COLO668 (cell line): ENCODE results near the gene AGBL4.
"Not testable (repeated sequence)": the region's sequence is repeated elsewhere in the genome, so short reads cannot be mapped to it uniquely, and the experiment has no call there.

Experiments used
- DNase-seq: peaks from one replicate; lab custom pipeline; 2025; ENCODE audit not compliant: unreplicated experiment; lab: John Stamatoyannopoulos, UW

Gene AGBL4

GRCh38 chr1:49448200-49448599, 575.6 kb downstream of the AGBL4 start:
- DNase-seq = no peak

- DNase-seq = no peak
Measured at GRCh38 chr1:49436865-49437264, 586.9 kb downstream of the AGBL4 start.

- DNase-seq = no peak
Measured at GRCh38 chr1:49435291-49435690, 588.5 kb downstream of the AGBL4 start.

GRCh38 chr1:49424782-49425181, 599.0 kb downstream of the AGBL4 start:
- DNase-seq = no peak

- DNase-seq = no peak
Measured at GRCh38 chr1:49416758-49417157, 607.0 kb downstream of the AGBL4 start.

- DNase-seq = no peak
Measured at GRCh38 chr1:49408346-49408745, 615.4 kb downstream of the AGBL4 start.

GRCh38 chr1:49397086-49397485, 626.7 kb downstream of the AGBL4 start:
- no peak for DNase-seq

GRCh38 chr1:49394200-49394599, 629.6 kb downstream of the AGBL4 start:
- no peak for DNase-seq

- DNase-seq = no peak
Measured at GRCh38 chr1:49389699-49390098, 634.1 kb downstream of the AGBL4 start.

- peak; percentile 54 for DNase-seq
Measured at GRCh38 chr1:49364676-49365075, 659.1 kb downstream of the AGBL4 start.

GRCh38 chr1:49363628-49364027, 660.1 kb downstream of the AGBL4 start:
- no peak for DNase-seq

- no peak for DNase-seq
Measured at GRCh38 chr1:49358036-49358435, 665.7 kb downstream of the AGBL4 start.

- no peak for DNase-seq
Measured at GRCh38 chr1:49356594-49356993, 667.2 kb downstream of the AGBL4 start.

- DNase-seq = no peak
Measured at GRCh38 chr1:49351768-49352167, 672.0 kb downstream of the AGBL4 start.

GRCh38 chr1:49346767-49347349, 676.9 kb downstream of the AGBL4 start:
- no peak for DNase-seq

- DNase-seq = no peak
Measured at GRCh38 chr1:49340576-49340975, 683.2 kb downstream of the AGBL4 start.

GRCh38 chr1:49339043-49339442, 684.7 kb downstream of the AGBL4 start:
- no peak for DNase-seq

GRCh38 chr1:49337251-49337650, 686.5 kb downstream of the AGBL4 start:
- no peak for DNase-seq

- no peak for DNase-seq
Measured at GRCh38 chr1:49333906-49334305, 689.8 kb downstream of the AGBL4 start.

- no peak for DNase-seq
Measured at GRCh38 chr1:49331066-49331852, 692.5 kb downstream of the AGBL4 start.

GRCh38 chr1:49323925-49324540, 699.7 kb downstream of the AGBL4 start:
- DNase-seq = no peak

- not testable (repeated sequence) for DNase-seq
Measured at GRCh38 chr1:49320493-49320892, 703.3 kb downstream of the AGBL4 start.
